HG02798 (cell line): ENCODE data around the gene UNC93B1.

Experiments
- ATAC-seq: cut with Tn5 transposase; IDR thresholded peaks from one replicate; pipeline ENCODE4 v1.9.1; 2021; ENCODE audit warnings: mild to moderate bottlenecking; ENCODE audit not compliant: unreplicated experiment, poor library complexity

UNC93B1 gene, protein sequence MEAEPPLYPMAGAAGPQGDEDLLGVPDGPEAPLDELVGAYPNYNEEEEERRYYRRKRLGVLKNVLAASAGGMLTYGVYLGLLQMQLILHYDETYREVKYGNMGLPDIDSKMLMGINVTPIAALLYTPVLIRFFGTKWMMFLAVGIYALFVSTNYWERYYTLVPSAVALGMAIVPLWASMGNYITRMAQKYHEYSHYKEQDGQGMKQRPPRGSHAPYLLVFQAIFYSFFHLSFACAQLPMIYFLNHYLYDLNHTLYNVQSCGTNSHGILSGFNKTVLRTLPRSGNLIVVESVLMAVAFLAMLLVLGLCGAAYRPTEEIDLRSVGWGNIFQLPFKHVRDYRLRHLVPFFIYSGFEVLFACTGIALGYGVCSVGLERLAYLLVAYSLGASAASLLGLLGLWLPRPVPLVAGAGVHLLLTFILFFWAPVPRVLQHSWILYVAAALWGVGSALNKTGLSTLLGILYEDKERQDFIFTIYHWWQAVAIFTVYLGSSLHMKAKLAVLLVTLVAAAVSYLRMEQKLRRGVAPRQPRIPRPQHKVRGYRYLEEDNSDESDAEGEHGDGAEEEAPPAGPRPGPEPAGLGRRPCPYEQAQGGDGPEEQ

DNA sequence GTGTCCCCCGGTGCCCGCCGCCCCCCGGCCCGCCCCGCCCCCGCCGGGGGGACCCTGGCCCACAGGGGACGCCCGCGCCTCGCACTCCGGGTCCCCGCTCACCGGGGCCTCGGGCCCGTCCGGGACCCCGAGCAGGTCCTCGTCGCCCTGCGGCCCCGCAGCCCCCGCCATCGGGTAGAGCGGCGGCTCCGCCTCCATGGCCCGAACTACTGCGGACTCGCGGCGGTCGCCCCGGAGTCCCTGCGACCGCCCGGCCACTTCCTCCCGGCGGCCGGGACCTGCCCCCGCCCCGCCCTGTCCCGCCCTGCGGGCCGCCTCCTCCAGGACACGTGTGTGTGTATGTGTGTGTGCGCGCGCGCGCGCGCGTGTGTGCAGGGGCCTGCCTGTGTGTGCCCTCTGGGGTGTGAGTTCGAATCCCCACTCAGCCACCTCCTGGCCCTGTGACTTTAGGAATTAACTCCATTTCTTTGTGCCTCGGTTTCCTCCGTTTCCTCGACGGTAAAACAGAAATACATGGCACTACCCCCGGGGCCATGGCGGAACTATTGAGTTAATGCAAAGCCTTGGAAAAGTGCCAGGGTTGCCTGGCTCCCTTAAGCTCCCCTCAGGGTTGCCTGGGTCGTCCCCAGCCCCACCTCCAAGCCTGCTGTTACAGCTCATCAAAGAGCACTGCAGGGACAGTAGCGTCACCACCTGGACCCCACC, at the start of gene UNC93B1:
Gene UNC93B1 (minus strand): TSS at position 252 of the 705 bp plus-strand sequence. CDS start 54 bp downstream, at position 198.
- ATAC-seq, result peak; percentile 72

DNA sequence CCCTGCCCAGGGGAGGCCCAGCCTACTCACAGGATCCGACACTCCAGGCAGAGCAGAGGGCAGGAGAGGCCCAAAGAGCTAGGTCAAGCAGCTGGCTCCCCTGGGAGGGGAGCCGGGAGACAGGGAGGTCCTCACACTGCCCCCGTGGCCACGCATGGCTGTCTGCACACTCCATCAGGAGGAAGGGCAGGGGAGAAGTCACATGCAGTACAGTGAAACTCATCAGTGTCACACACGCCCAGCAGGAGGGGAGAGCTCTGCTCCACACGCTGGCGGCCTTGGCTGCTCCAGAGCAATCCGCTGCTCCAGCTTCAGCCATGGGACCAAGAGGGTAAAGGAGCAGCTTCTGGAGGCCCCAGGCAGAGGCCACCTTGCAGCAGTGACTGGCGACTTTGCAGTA, 49.2 kb upstream of the UNC93B1 start:
- no peak for ATAC-seq

DNA sequence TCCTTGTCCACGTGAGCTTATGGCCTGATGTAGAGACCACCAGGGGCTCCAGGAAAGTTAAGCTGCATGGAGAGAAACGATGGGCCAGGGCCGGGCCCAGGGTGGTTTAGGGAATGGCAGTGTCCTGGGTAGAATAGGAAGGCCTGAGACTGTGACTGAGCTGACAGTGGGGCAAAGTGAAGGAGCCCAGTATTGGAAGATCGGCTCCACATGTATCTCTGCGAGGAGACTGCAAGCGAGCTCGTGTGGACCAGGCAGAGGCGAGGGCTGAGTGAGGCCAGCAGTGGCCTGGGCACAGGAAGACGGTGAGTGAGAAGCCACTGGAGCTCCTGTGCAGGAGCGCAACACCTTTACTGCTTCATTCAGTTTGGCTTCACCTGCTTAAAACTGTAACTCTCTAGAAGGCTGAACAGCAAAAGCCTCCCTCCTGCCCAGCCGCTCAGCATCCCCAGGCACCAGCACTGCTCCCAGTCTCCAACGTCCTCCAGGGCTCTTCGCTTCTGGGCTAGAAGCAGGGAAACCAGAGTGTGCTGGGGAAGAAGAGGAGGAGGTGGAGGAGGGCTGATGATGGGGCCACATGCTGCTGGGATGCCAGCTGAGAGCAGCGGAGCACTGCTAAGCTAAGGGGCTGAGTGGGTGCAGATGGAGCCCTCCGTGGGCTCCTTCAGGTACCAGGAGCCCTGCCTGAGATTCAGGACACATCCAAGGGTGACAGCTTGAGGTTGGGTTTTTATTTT, 48.4 kb upstream of the UNC93B1 start:
- ATAC-seq, result no peak

DNA sequence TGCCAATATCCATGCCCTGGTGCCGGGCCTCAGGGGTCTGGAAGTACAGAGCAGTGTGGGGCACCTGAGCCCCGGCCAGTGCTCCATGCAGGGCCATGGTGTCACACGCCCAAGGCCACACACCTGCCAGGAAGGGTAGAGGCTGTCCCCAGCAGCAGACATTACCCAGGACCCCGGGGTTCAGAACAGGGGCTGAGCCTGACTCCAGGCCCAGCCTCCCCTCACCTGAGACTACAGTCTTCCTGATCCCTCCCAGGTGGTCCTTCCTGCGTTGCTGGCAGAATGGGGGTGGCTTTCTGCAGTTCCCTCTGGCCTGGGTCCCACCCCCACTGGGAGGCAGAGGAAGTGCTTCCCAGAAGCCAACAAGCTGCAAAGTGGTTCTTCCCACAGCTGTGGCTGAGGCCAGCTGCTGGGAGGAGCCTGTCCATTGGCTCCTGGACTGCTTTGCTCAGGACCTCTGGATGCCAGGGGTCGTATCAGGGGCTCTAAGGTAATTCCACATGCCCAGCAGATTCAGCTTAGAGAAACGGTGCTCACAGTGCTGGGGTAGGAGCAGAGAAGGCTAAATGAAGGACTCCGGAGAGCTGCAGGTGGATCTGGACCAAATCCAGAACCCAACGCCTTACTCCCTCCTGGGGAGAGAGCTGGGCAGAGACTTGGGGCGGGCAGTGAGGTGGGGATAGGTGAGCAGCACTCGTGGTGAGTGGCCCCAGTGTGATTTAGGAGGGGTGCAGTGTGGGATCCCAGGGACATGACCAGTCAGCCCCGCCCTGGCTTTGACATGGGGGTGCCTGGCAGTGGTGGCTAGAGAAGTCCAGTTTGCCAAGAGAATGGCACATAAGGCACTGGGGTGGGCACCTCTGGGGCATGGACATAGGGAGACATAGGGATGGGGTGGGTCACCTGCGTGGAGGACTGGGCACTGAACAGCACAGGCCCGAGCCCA, 47.6 kb upstream of the UNC93B1 start:
- no peak for ATAC-seq

DNA sequence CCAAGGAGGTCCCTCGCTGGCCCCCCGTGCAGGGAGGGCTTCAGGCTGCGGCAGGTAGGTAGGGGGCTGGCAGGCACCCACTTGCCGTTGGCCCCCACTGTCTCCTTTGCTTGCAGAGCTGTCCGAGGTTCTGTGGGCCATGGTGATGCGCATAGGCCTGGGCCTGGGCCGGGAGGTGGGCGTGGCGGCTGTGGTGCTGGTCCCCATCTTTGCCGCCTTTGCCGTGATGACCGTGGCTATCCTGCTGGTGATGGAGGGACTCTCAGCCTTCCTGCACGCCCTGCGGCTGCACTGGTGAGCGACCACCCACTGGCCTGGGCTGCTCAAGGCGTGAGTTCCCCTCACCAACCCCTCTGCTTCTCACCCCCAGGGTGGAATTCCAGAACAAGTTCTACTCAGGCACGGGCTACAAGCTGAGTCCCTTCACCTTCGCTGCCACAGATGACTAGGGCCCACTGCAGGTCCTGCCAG, 46.5 kb upstream of the UNC93B1 start:
- no peak for ATAC-seq

DNA sequence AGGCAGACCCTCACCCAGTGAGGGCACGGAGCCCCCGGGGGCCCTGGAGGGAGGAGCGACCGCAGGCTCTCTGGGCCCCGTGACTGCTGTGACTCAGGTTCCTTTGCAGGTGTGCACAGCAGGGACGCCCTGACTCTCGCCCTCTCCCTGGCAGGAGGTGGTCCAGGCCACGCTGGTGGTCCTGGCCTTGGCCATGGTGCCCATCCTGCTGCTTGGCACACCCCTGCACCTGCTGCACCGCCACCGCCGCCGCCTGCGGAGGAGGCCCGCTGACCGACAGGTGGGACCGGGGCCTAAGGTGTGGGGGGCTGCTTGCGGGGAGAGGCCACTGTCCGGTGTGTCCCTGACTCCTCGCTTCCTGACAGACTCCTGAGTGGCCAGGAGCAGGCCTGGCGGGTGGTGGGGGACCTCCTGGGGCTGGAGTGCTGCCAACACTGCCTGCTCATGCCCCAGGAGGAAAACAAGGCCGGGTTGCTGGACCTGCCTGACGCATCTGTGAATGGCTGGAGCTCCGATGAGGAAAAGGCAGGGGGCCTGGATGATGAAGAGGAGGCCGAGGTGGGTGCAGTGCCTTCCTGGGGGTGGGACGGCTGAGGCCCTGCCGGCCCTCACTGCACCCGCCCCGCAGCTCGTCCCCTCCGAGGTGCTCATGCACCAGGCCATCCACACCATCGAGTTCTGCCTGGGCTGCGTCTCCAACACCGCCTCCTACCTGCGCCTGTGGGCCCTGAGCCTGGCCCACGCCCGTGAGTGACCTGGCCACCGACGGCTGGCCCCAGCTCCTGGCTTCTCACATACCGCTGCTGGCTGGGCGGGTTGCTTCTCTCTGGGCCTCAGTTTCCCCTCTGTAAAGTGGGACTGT, 45.8 kb upstream of the UNC93B1 start:
- ATAC-seq, result no peak

DNA sequence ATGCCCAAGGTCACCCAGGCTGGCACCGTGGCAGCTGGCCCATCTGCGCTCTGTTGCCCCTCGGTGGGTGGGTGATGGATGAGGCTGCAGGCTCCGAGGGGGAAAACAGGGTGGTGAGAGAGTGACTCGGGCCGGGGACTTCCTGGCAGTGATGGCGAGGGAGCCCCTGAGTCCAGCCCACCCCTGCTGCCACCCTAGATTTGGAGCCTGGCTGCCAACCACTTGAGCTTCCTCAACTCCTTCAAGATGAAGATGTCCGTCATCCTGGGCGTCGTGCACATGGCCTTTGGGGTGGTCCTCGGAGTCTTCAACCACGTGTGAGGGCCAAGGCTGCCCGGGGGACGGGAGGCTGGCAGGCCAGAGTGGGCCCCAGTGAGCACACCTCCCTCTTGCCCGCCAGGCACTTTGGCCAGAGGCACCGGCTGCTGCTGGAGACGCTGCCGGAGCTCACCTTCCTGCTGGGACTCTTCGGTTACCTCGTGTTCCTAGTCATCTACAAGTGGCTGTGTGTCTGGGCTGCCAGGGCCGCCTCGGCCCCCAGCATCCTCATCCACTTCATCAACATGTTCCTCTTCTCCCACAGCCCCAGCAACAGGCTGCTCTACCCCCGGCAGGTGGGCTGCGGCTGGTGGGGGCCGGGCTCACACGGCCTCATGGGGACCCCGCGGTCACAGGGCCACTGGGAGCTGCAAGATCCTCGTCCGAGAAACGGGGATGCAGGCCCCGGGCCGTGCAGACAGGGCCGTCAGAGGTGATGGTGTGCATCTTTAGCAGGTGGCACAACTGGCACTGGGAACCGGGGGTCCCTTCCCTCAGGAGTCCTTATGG, 45.0 kb upstream of the UNC93B1 start:
- ATAC-seq, result no peak

DNA sequence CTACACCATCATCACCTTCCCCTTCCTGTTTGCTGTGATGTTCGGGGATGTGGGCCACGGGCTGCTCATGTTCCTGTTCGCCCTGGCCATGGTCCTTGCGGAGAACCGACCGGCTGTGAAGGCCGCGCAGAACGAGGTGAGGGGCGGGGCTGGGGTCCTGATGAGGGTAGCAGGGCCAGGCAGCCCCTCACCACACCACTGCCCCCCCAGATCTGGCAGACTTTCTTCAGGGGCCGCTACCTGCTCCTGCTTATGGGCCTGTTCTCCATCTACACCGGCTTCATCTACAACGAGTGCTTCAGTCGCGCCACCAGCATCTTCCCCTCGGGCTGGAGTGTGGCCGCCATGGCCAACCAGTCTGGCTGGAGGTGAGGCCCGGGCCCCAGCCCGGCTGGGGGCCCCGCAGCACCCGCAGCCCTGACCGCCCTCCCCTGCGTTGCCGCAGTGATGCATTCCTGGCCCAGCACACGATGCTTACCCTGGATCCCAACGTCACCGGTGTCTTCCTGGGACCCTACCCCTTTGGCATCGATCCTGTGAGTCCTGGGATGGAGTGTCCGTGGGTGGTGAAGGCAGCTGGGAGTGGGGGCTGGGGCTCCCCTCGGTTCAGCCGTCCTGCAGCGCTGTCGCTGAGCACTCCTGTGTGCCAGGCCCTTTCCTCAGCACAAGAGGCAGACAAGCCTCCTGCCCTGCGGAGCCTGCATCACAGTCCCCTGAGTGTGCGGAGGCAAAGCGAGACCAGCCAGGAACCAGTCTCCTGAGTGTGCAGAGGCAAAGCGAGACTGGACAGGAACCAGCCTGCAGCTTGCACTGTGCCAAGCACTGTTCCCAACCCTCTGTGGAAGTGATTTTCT, 43.8 kb upstream of the UNC93B1 start:
- no peak for ATAC-seq

DNA sequence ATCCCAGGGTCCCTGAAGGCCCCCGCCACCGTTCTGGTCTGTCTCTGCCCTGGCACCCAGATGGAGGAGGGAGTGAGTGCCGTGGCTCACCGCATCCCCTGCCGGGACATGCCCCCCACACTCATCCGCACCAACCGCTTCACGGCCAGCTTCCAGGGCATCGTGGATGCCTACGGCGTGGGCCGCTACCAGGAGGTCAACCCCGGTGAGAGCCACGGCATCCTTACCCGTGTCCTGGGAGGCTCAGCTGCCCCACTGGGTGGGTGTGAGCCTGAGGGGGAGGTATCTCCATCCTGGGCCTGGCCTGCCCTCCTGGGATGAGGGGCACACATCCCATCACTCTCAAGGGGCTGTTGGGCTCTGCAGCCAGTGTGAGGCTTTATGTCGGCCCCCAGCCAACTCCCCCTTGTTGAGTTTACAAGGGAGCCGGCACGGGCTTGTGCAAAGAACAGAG, 41.0 kb upstream of the UNC93B1 start:
- no peak for ATAC-seq

DNA sequence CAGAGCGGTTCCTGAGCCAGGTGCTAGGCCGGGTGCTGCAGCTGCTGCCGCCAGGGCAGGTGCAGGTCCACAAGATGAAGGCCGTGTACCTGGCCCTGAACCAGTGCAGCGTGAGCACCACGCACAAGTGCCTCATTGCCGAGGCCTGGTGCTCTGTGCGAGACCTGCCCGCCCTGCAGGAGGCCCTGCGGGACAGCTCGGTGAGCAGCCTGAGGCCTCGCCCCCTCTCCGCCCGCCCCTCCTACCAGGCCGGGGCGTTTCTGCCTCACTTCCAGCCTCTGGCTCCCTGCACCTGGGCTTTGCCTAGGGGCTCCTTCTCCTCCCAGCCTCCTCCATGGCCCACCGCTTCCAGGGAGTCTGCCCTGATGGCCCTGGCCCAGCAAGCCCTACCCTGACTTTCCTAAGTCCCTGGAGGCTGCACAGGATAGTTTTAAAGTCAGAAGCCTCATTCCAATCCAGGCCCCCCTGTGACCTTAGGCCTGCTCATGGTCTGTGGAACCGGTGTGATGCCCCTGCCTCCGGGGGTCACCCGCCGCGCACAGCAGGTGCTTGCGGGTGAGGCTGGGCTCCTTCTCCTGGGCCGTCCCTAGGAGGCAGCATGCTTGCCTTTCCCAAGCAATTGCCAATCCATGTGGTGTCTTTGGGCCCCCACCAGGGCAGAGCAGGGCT, 40.4 kb upstream of the UNC93B1 start:
- ATAC-seq, result no peak

DNA sequence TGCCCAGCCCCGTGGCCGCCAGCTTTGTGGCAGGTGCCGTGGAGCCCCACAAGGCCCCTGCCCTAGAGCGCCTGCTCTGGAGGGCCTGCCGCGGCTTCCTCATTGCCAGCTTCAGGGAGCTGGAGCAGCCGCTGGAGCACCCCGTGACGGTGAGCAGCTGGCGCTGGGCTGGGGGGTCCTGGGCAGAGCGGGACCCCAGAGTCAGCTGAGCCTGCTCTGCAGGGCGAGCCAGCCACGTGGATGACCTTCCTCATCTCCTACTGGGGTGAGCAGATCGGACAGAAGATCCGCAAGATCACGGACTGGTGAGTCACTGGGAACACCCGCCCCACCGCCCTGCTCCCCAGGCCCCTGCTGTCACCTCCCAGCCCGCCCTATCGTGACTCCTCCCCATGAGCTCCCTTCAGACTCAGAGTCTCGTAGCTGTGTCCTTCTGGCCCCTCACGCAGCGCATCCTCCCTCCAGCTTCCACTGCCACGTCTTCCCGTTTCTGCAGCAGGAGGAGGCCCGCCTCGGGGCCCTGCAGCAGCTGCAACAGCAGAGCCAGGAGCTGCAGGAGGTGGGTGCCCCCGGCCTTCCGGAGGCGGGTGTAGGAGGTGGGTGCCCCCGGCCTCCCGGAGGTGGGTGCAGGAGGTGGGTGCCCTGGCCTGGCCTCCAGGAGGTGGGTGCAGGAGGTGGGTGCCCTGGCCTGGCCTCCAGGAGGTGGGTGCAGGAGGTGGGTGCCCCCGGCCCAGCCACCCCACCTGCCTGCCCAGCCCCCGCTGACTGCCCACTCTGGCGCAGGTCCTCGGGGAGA, 39.6 kb upstream of the UNC93B1 start:
- ATAC-seq, result no peak

DNA sequence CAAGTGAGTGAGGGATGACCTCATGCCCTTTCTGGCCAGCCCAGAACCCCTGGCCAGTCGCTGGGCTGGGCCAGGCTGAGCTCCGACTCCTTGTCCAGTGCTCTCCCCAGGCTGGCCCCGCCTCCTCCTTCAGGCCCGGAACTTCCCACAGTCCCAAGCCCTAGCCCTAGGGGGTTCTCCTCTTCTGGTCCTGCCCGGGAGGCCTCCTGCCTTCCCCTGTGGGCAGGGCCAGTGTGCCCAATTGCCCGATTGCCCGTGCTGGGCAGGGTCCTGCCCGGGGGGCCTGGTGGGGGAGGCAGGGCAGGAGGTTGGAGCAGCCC, 39.1 kb upstream of the UNC93B1 start:
- ATAC-seq, result no peak

DNA sequence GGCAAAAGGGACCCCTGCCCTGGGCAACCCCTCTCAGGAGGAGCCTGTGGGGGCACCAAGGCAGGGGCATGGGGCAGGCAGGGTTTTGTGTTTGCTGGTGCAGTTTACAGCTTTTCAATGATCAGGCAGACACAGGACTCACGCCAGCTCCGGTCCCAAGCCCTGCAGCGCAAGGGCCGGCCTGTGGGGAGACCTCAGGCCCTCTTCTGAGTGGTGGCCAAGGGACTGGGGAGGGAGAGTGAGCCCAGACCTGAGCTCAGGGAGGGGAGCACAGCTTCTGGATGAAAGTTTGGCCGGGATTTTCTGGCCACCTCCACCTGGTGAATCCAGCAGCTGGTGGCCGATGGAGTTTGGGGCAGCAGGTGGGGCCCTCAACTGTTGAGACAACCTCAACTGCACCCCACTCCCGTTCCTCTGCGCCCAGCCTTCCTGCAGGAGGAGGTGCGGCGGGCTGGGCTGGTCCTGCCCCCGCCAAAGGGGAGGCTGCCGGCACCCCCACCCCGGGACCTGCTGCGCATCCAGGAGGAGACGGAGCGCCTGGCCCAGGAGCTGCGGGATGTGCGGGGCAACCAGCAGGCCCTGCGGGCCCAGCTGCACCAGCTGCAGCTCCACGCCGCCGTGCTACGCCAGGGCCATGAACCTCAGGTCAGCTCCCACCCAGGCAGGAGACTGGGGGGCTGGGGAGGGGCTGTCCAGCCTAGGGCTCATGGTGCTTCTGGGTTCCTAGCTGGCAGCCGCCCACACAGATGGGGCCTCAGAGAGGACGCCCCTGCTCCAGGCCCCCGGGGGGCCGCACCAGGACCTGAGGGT, 38.5 kb upstream of the UNC93B1 start:
- no peak for ATAC-seq

DNA sequence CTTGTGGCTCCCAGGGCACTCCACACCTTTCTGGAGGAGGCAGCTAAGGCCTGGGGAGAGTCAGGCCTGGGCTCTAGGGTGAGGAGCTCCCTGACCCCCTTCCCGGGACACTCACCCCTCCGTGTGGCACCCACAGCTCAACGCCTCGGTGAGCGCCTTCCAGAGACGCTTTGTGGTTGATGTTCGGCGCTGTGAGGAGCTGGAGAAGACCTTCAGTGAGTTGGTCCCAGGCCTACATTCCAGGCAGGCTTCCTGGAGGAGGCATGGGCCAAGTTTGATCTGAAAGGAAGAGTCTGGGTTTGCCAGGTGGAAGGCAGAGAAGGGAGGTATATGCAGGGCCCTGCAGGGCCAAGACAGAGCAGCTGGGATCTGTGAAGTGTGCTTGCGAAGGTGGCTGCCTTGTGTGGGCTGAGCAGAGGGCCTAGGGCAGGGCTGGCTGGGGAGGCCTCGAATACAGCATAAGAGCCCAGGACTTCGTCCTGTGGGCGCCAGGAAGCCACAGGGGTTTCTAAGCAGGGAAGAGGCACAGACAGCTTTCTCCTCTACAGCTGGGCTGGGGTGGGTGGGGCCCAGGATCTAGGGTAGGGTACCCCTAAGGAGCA, 37.8 kb upstream of the UNC93B1 start:
- no peak for ATAC-seq
